ENCODE data around the gene CBFA2T2. TPM values are rescaled to one million over a fixed set of nuclear protein-coding genes. Genes with fewer than 3 reads are reported as not detected.
A peak's percentile ranks its signal among the peaks of the same experiment; 100 is the strongest.

CBFA2T2 gene
- total RNA-seq, 1 experiment from 2014 or later: 13.1 TPM

DNA sequence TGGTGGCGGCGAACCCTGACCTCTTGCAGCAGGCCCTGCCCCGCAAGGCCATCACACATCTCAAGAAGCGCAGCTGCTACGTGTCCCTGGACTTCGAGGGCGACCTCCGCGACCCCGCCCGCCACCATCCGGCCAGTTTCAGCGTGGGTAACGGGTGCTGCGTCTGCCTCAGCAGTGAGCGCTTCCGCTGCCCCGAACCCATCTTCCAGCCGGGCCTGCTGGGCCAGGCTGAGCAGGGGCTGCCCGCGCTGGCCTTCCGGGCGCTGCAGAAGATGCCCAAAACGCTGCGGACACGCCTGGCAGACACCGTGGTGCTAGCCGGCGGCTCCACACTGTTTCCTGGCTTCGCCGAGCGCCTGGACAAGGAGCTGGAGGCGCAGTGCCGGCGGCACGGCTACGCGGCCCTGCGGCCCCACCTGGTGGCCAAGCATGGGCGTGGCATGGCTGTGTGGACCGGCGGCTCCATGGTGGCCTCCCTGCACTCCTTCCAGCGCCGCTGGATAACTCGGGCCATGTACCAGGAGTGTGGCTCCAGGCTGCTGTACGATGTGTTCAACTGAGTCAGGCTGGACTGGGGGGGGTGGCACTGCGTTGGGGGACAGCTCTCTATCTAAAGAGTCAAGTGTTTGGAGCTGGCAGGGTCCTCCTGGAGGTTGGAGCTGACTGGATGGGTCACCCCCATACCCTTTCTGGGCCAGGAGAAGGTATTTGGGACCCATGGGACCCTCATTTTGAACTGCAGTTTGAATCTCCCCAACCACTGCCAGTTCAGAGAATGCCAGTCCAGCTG lies 178.0 kb downstream of the CBFA2T2 start:
- H3K4me1 ChIP-seq (ENCODE audit: insufficient read depth, low read length, poor library complexity, severe bottlenecking): peaks cover 43% of the 10 kb centered on the region
- DNase-seq (ENCODE audit: low spot score): peak; percentile 88
- no TSS peak for BruUV-seq (replicated peaks)

DNA sequence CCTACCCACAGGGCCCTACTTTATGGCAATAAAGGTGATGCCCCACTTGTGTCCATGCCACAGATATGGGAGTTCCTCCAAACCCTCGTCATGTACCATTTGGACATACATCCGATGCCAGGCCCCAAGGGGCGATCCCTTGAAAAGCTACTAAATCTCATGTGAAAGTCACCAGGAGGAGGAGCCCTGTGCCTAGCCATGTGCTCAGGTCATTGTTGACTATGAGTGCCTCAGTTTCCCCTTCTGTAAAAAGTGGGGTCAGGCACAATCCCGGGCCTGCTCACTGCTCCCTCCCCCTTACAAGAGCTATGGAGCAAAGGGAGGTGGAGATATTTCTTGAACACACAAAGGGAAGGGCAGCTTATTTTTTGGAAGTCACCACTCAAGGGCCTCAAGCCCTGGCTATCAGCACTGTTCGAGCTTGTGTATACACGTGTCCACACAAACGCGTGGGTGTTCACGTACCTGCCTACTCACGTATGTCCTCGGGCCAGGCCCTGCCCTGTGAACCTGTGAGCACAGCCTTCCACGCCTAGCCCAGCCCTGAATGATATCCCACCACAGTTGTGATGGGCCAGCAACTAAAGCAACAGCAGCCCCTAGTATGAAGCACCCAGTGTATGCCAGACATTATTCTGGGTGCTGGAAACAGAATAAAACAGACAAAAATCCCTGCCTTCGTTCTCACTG lies 178.7 kb downstream of the CBFA2T2 start:
- peaks cover 43% of the 10 kb centered on the region for H3K4me1 ChIP-seq (ENCODE audit: insufficient read depth, low read length, poor library complexity, severe bottlenecking)
- BruUV-seq (replicated peaks): no TSS peak
- H3K36me3 ChIP-seq (ENCODE audit: insufficient read depth, low read length, poor library complexity, severe bottlenecking): peaks cover 16% of the 10 kb centered on the region
- CTCF ChIA-PET: interaction anchor here (0.5 to 0.9 kb wide), 2 partner anchors 153 to 211 kb away, joined by 3 to 6 read pairs; no protein-coding TSS in a partner anchor
- DNase-seq (ENCODE audit: low spot score): no peak
- TF ChIP-seq, protein P1, sequence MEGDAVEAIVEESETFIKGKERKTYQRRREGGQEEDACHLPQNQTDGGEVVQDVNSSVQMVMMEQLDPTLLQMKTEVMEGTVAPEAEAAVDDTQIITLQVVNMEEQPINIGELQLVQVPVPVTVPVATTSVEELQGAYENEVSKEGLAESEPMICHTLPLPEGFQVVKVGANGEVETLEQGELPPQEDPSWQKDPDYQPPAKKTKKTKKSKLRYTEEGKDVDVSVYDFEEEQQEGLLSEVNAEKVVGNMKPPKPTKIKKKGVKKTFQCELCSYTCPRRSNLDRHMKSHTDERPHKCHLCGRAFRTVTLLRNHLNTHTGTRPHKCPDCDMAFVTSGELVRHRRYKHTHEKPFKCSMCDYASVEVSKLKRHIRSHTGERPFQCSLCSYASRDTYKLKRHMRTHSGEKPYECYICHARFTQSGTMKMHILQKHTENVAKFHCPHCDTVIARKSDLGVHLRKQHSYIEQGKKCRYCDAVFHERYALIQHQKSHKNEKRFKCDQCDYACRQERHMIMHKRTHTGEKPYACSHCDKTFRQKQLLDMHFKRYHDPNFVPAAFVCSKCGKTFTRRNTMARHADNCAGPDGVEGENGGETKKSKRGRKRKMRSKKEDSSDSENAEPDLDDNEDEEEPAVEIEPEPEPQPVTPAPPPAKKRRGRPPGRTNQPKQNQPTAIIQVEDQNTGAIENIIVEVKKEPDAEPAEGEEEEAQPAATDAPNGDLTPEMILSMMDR (conservative IDR thresholded peaks at IDR 0.05; ENCODE audit: low read depth, low read length): no peak
- no peak for TF ChIP-seq EZH2 (IDR thresholded peaks at IDR 0.05; ENCODE audit: borderline replicate concordance, low read depth, low read length, poor library complexity, severe bottlenecking)
- H3K4me3 ChIP-seq (ENCODE audit: low read depth, low read length, poor library complexity, severe bottlenecking): no peak overlapping the region
- no peak overlapping the region for H3K27ac ChIP-seq (ENCODE audit: low read depth, low read length, poor library complexity, severe bottlenecking)
- H3K9me3 ChIP-seq (ENCODE audit: low read depth, low read length, poor library complexity, severe bottlenecking): no peaks in the 10 kb centered on the region
- intact Hi-C loops (cut with micrococcal nuclease; ENCODE audit: unreplicated experiment): loop anchor here (5.0 kb wide), 1 partner anchor 459 kb away; no protein-coding TSS in a partner anchor
- POLR2A ChIA-PET (ENCODE audit: low non-redundant PET): interaction anchor here (0.6 kb wide), 2 partner anchors 140 to 218 kb away, joined by 3 to 4 read pairs; no protein-coding TSS in a partner anchor
- H3K27me3 ChIP-seq (replicated peaks; ENCODE audit: insufficient read depth, low read depth, low read length, poor library complexity): no peaks in the 10 kb centered on the region

More for the DNA sequence above, 178.0 kb downstream of the CBFA2T2 start:
- intact Hi-C loops (cut with micrococcal nuclease; ENCODE audit: unreplicated experiment): loop anchor here (5.0 kb wide), 1 partner anchor 459 kb away; no protein-coding TSS in a partner anchor
- POLR2A ChIA-PET (ENCODE audit: low non-redundant PET): interaction anchor here (0.6 kb wide), 2 partner anchors 139 to 217 kb away, joined by 3 to 4 read pairs; no protein-coding TSS in a partner anchor
- Histone ChIP-seq H3K36me3 (ENCODE audit: insufficient read depth, low read length, poor library complexity, severe bottlenecking) (peaks cover 16% of the 10 kb centered on the region), H3K9me3 (ENCODE audit: low read depth, low read length, poor library complexity, severe bottlenecking) (no peaks in the 10 kb centered on the region), H3K4me3 (ENCODE audit: low read depth, low read length, poor library complexity, severe bottlenecking) (peak overlapping the region; percentile 48), H3K27me3 (replicated peaks; ENCODE audit: insufficient read depth, low read depth, low read length, poor library complexity) (no peaks in the 10 kb centered on the region), H3K27ac (ENCODE audit: low read depth, low read length, poor library complexity, severe bottlenecking) (peak overlapping the region; percentile 29)
- CTCF ChIA-PET: interaction anchor here (0.5 to 1.1 kb wide), 4 partner anchors 152 to 1147 kb away, joined by 3 to 6 read pairs (median 4); no protein-coding TSS in a partner anchor
- no peak for TF ChIP-seq EZH2 (IDR thresholded peaks at IDR 0.05; ENCODE audit: borderline replicate concordance, low read depth, low read length, poor library complexity, severe bottlenecking)
- TF ChIP-seq, protein P1 (conservative IDR thresholded peaks at IDR 0.05; ENCODE audit: low read depth, low read length): peak; percentile 94

DNA sequence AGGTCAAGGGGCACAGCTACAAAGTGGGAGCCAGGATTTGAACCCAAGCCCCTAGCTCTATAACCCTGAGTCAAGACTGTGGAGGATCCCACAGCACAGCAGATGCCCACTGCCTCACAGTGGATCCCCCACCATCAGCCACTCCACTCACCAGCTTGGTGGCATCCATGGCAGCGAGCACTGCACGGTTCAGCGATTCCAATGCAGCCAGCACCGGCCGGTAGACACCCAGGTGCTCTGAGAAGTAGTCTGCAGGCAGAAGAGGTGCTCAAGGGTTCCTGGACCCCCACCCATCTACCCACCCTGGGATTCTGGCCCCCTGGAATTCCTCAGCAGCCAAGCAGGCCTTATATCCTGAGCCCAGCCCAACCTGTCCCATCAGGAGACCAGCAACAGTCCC lies 179.3 kb downstream of the CBFA2T2 start:
- POLR2A ChIA-PET (ENCODE audit: low non-redundant PET): no interaction called here
- peaks cover 16% of the 10 kb centered on the region for H3K36me3 ChIP-seq (ENCODE audit: insufficient read depth, low read length, poor library complexity, severe bottlenecking)

More for the DNA sequence above, 179.3 kb downstream of the CBFA2T2 start:
- Histone ChIP-seq H3K9me3 (ENCODE audit: low read depth, low read length, poor library complexity, severe bottlenecking) (no peaks in the 10 kb centered on the region), H3K4me1 (ENCODE audit: insufficient read depth, low read length, poor library complexity, severe bottlenecking) (peaks cover 37% of the 10 kb centered on the region), H3K27ac (ENCODE audit: low read depth, low read length, poor library complexity, severe bottlenecking) (no peak overlapping the region), H3K27me3 (replicated peaks; ENCODE audit: insufficient read depth, low read depth, low read length, poor library complexity) (no peaks in the 10 kb centered on the region), H3K4me3 (ENCODE audit: low read depth, low read length, poor library complexity, severe bottlenecking) (no peak overlapping the region)
- no peak for DNase-seq (ENCODE audit: low spot score)
- TF ChIP-seq EZH2 (IDR thresholded peaks at IDR 0.05; ENCODE audit: borderline replicate concordance, low read depth, low read length, poor library complexity, severe bottlenecking): no peak
- TF ChIP-seq, protein P1 (conservative IDR thresholded peaks at IDR 0.05; ENCODE audit: low read depth, low read length): no peak
- no TSS peak for BruUV-seq (replicated peaks)
- CTCF ChIA-PET: no interaction called here
- intact Hi-C loops (cut with micrococcal nuclease; ENCODE audit: unreplicated experiment): loop anchor here (5.0 kb wide), 1 partner anchor 458 kb away; no protein-coding TSS in a partner anchor

All from A673 (cell line).